ENCODE data around the gene PCDH1. TPM values are rescaled to one million over a fixed set of nuclear protein-coding genes. Genes with fewer than 3 reads are reported as not detected.
A peak's percentile ranks its signal among the peaks of the same experiment; 100 is the strongest.

PCDH1 gene
- total RNA-seq, 1 experiment from 2014 or later: 127 TPM

- no peaks in the 10 kb centered on the region for H3K79me1 ChIP-seq (ENCODE audit: insufficient read depth, low read depth, low read length, poor library complexity, severe bottlenecking)
- peak overlapping the region; percentile 97 to 99 (median 98) for H3K27ac Mint-ChIP-seq
- H2BK20ac ChIP-seq (ENCODE audit: low read depth, low read length, poor library complexity, severe bottlenecking): no peak overlapping the region
- no peaks in the 10 kb centered on the region for H4K20me1 ChIP-seq (ENCODE audit: control insufficient read depth, insufficient read depth, insufficient read length)
- no peaks in the 10 kb centered on the region; the same call in 1 of the 2 replicates for H3K27me3 ChIP-seq (ENCODE audit: insufficient read depth, low read length)
- H3K18ac ChIP-seq (ENCODE audit: insufficient read length, low read depth, low read length): peak overlapping the region; percentile 58
- no peak overlapping the region for H2BK12ac ChIP-seq (ENCODE audit: insufficient read length, low read depth, low read length)
- peaks cover 71% of the 10 kb centered on the region in 2 experiments for H3K4me1 Mint-ChIP-seq
- H2AK5ac ChIP-seq (ENCODE audit: insufficient read length, low read length): no peak overlapping the region
- no peaks in the 10 kb centered on the region for H3K9me3 ChIP-seq (ENCODE audit: control insufficient read depth, low read depth, low read length)
- no peak overlapping the region for H2AFZ ChIP-seq (ENCODE audit: low read length)
- no peak overlapping the region for H3K56ac ChIP-seq (ENCODE audit: insufficient read length, low read depth, low read length)
- H3K36me3 Mint-ChIP-seq (ENCODE audit: insufficient read depth in 1 of 3, low read depth in 3 of 3): peaks cover 6 to 10% (median 7%) of the 10 kb centered on the region in 3 experiments
- peak overlapping the region; percentile 9 for H3K9ac ChIP-seq (ENCODE audit: extremely low read depth, insufficient read length, low read length)
- no peak overlapping the region for H2BK5ac ChIP-seq (ENCODE audit: insufficient read length, low read length)
- DNase-seq: peak; percentile 88
- no peaks in the 10 kb centered on the region; a peak in 3 of 5 replicates for H3K9me3 Mint-ChIP-seq
- H4K91ac ChIP-seq (ENCODE audit: insufficient read length, low read depth, low read length): no peak overlapping the region
- H3K23me2 ChIP-seq (ENCODE audit: insufficient read length, low read depth, low read length, poor library complexity, severe bottlenecking): peaks cover 37% of the 10 kb centered on the region
- H2BK120ac ChIP-seq (ENCODE audit: low read depth, low read length, poor library complexity, severe bottlenecking): no peak overlapping the region
- H4K8ac ChIP-seq (replicated peaks; ENCODE audit: insufficient read length, low read depth, low read length): no peak overlapping the region
- no peak overlapping the region for H4K5ac ChIP-seq (ENCODE audit: insufficient read length, low read depth, low read length)
- peak overlapping the region; percentile 85 to 97 for H3K4me3 Mint-ChIP-seq
- no CpG with 5 or more reads among the region's 40 CpGs for WGBS (ENCODE audit: extremely low coverage, insufficient read length, low lambda C conversion rate)
- no peak overlapping the region for H3K4ac ChIP-seq (ENCODE audit: low read depth, low read length)
- H3K23ac ChIP-seq (ENCODE audit: insufficient read length, low read depth, low read length): no peak overlapping the region
- no peak overlapping the region for H2BK15ac ChIP-seq (ENCODE audit: low read depth, low read length)
- no peak overlapping the region for H3K14ac ChIP-seq (ENCODE audit: insufficient read depth, low read length)
- TF ChIP-seq, protein P1, sequence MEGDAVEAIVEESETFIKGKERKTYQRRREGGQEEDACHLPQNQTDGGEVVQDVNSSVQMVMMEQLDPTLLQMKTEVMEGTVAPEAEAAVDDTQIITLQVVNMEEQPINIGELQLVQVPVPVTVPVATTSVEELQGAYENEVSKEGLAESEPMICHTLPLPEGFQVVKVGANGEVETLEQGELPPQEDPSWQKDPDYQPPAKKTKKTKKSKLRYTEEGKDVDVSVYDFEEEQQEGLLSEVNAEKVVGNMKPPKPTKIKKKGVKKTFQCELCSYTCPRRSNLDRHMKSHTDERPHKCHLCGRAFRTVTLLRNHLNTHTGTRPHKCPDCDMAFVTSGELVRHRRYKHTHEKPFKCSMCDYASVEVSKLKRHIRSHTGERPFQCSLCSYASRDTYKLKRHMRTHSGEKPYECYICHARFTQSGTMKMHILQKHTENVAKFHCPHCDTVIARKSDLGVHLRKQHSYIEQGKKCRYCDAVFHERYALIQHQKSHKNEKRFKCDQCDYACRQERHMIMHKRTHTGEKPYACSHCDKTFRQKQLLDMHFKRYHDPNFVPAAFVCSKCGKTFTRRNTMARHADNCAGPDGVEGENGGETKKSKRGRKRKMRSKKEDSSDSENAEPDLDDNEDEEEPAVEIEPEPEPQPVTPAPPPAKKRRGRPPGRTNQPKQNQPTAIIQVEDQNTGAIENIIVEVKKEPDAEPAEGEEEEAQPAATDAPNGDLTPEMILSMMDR (conservative IDR thresholded peaks at IDR 0.05): peak; percentile 99
- H3K4me2 ChIP-seq (ENCODE audit: insufficient read depth, insufficient read length, low read length): peak overlapping the region; percentile 52
- peaks cover 27% of the 10 kb centered on the region for H3K4me1 ChIP-seq (ENCODE audit: insufficient read depth, low read length)
- H3K27ac ChIP-seq (ENCODE audit: insufficient read length, low read depth, low read length): no peak overlapping the region
- H3K27me3 Mint-ChIP-seq (ENCODE audit: low read depth): peaks cover 11% of the 10 kb centered on the region
- H3T11ph ChIP-seq (ENCODE audit: low read length): no peak overlapping the region
- peaks cover 25% of the 10 kb centered on the region for H3K79me2 ChIP-seq (ENCODE audit: insufficient read depth, low read length)
Measured at GRCh38 chr5:141878711-141879425, 658 bp upstream of the PCDH1 start.

Measured in H9 (cell line).